HepG2 (cell line): Measurements from ENCODE around the gene TUBE1. TPM values are rescaled to one million over a fixed set of nuclear protein-coding genes. Genes with fewer than 3 reads are reported as not detected.

Experiments used
- BCL3 ChIP-seq: sonication (generic); formaldehyde crosslinking; IDR thresholded peaks from 2 replicates; pipeline ENCODE4 v1.5.1; 2020; ENCODE audit warnings: mild to moderate bottlenecking, missing genetic modification reagents, moderate library complexity
- CAMTA2 ChIP-seq: sonication (generic); formaldehyde crosslinking; IDR thresholded peaks from 2 replicates; pipeline ENCODE4 v1.4.0; 2020; ENCODE audit warnings: mild to moderate bottlenecking, missing genetic modification reagents, borderline replicate concordance
- CREB3 ChIP-seq: sonication (generic); formaldehyde crosslinking; IDR thresholded peaks from 2 replicates; pipeline ENCODE4 v1.5.0; 2020; ENCODE audit warnings: missing genetic modification reagents
- CREBL2 ChIP-seq: sonication (generic); formaldehyde crosslinking; IDR thresholded peaks from 2 replicates; pipeline ENCODE4 v1.8.1; 2023; ENCODE audit warnings: missing genetic modification reagents, mild to moderate bottlenecking, borderline replicate concordance
- KDM4B ChIP-seq: sonication (generic); formaldehyde crosslinking; IDR thresholded peaks from 2 replicates; pipeline ENCODE4 v1.4.0; 2020; ENCODE audit warnings: missing genetic modification reagents
- MED1 ChIP-seq: sonication (generic); formaldehyde crosslinking; IDR thresholded peaks from 2 replicates; pipeline ENCODE4 v1.4.0; 2020; ENCODE audit warnings: missing genetic modification reagents
- MLLT10 ChIP-seq: sonication (generic); formaldehyde crosslinking; IDR thresholded peaks from 2 replicates; pipeline ENCODE4 v1.4.0; 2020; ENCODE audit warnings: missing genetic modification reagents
- NPAS2 ChIP-seq: sonication (generic); formaldehyde crosslinking; IDR thresholded peaks from 2 replicates; pipeline ENCODE4 v1.8.0; 2022; ENCODE audit warnings: mild to moderate bottlenecking, missing genetic modification reagents, borderline replicate concordance
- POGZ ChIP-seq: sonication (generic); formaldehyde crosslinking; IDR thresholded peaks from 2 replicates; pipeline ENCODE4 v1.4.0; 2020; ENCODE audit warnings: mild to moderate bottlenecking, missing genetic modification reagents
- TAF1 ChIP-seq: sonication (generic); formaldehyde crosslinking; IDR thresholded peaks from 2 replicates; pipeline ENCODE4 v1.4.0; 2020; ENCODE audit warnings: missing genetic modification reagents
- TAF15 ChIP-seq: fragments of 200-400 bp; formaldehyde crosslinking; IDR thresholded peaks from one replicate; pipeline ENCODE4 v1.6.1; 2018; ENCODE audit warnings: mild to moderate bottlenecking, low read depth, low read length; ENCODE audit not compliant: poor library complexity, severe bottlenecking
- TRAFD1 ChIP-seq: sonication (generic); formaldehyde crosslinking; IDR thresholded peaks from 2 replicates; pipeline ENCODE4 v1.5.1; 2020; ENCODE audit warnings: missing genetic modification reagents, mild to moderate bottlenecking, borderline replicate concordance
- ZNF160 ChIP-seq: sonication (generic); formaldehyde crosslinking; IDR thresholded peaks from 2 replicates; pipeline ENCODE4 v1.8.0; 2022; ENCODE audit warnings: mild to moderate bottlenecking, inconsistent platforms, missing genetic modification reagents
- ZNF530 ChIP-seq: sonication (generic); formaldehyde crosslinking; IDR thresholded peaks from 2 replicates; pipeline ENCODE4 v1.5.0; 2020; ENCODE audit warnings: low read depth, mild to moderate bottlenecking, missing genetic modification reagents
- ZNF724P ChIP-seq: sonication (generic); formaldehyde crosslinking; IDR thresholded peaks from 2 replicates; pipeline ENCODE4 v1.8.0; 2022; ENCODE audit warnings: missing genetic modification reagents, borderline replicate concordance
- ZNF737 ChIP-seq: sonication (generic); formaldehyde crosslinking; IDR thresholded peaks from 2 replicates; pipeline ENCODE4 v1.5.0; 2020; ENCODE audit warnings: missing genetic modification reagents, mild to moderate bottlenecking, borderline replicate concordance
- polyA plus RNA-seq, 8 experiments: library from polyadenylated mRNA; depleted of rRNA in 3 of 8; stranded (reverse) in 7 of 8; unstranded in 1 of 8; fragments of >200 nt; fragmentation: Illumina TruSeq in 4 of 8; extraction: Trizol in 4 of 8; gene quantifications; 2 replicates each; pipeline versions ENCODE4 v1.2.1 to v1.2.3, GENCODE V29; 2011 to 2016; ENCODE audit warnings: low read depth in 4 of 8, missing spikeins in 1 of 8, mixed read lengths in 1 of 8; ENCODE audit not compliant: insufficient read depth in 1 of 8
- total RNA-seq, 5 experiments: library from RNA; depleted of rRNA; stranded (reverse); fragments of >200 nt; fragmentation: Illumina TruSeq; extraction: Trizol; gene quantifications; 2 replicates each; pipeline ENCODE4 v1.2.3, GENCODE V29; 2016; ENCODE audit warnings: low read depth in 1 of 5
- TF ChIP-seq, protein P1 (sequence below): sonication (generic); formaldehyde crosslinking; IDR thresholded peaks from 2 replicates; pipeline ENCODE4 v1.5.0; 2020; ENCODE audit warnings: missing genetic modification reagents
- TF ChIP-seq, protein P2 (sequence below): sonication (generic); formaldehyde crosslinking; IDR thresholded peaks from 2 replicates; pipeline ENCODE4 v1.5.0; 2020; ENCODE audit warnings: missing genetic modification reagents, mild to moderate bottlenecking, borderline replicate concordance

The TUBE1 gene
- total and polyA plus RNA-seq, 2 of the 13 experiments (the other 11 are each of a cell fraction or from before 2014, with no cell fraction given) = 17.3 to 22.6 TPM

GRCh38 chr6:112087136-112087911 lies at the start of gene TUBE1, which contains the start of gene FAM229B (continued):
- TF ChIP-seq TAF1 (peak; percentile 91), ZNF737 (CRISPR knock-in tag) (no peak), CREB3 (CRISPR knock-in tag) (0 out of 2 replicates have a peak, but pooled peaks have one; percentile 58), ZNF160 (CRISPR knock-in tag) (0 out of 2 replicates have a peak, but pooled peaks have one; percentile 53), POGZ (peak; percentile 85), KDM4B (CRISPR knock-in tag) (peak; percentile 79), ZNF530 (CRISPR knock-in tag) (no peak), NPAS2 (no peak), TAF15 (peak; percentile 39), CAMTA2 (peak; percentile 94), ZNF724P (CRISPR knock-in tag) (0 out of 2 replicates have a peak, but pooled peaks have one; percentile 26), BCL3 (CRISPR knock-in tag) (peak; percentile 86; the same call in 1 of the 2 replicates), MED1 (peak; percentile 54), TRAFD1 (no peak), MLLT10 (CRISPR knock-in tag) (no peak), CREBL2 (no peak; the same call in 1 of the 2 replicates)
- TF ChIP-seq, protein P1, sequence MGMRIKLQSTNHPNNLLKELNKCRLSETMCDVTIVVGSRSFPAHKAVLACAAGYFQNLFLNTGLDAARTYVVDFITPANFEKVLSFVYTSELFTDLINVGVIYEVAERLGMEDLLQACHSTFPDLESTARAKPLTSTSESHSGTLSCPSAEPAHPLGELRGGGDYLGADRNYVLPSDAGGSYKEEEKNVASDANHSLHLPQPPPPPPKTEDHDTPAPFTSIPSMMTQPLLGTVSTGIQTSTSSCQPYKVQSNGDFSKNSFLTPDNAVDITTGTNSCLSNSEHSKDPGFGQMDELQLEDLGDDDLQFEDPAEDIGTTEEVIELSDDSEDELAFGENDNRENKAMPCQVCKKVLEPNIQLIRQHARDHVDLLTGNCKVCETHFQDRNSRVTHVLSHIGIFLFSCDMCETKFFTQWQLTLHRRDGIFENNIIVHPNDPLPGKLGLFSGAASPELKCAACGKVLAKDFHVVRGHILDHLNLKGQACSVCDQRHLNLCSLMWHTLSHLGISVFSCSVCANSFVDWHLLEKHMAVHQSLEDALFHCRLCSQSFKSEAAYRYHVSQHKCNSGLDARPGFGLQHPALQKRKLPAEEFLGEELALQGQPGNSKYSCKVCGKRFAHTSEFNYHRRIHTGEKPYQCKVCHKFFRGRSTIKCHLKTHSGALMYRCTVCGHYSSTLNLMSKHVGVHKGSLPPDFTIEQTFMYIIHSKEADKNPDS (CRISPR knock-in tag) = no peak; the same call in 1 of the 2 replicates
- TF ChIP-seq, protein P2, sequence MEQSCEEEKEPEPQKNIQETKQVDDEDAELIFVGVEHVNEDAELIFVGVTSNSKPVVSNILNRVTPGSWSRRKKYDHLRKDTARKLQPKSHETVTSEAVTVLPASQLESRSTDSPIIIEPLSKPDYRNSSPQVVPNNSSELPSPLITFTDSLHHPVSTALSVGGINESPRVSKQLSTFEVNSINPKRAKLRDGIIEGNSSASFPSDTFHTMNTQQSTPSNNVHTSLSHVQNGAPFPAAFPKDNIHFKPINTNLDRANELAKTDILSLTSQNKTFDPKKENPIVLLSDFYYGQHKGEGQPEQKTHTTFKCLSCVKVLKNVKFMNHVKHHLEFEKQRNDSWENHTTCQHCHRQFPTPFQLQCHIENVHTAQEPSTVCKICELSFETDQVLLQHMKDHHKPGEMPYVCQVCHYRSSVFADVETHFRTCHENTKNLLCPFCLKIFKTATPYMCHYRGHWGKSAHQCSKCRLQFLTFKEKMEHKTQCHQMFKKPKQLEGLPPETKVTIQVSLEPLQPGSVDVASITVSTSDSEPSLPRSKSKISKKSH = peak; percentile 86; the same call in 1 of the 2 replicates
